ENCODE data around the gene TEX52.

GRCh38 chr12:2805143-2805520 lies 51.7 kb downstream of the TEX52 start:
- TF ChIP-seq EZH2phosphoT487 (IDR thresholded peaks at IDR 0.05; ENCODE audit: unreplicated experiment) (no peak), ZNF331 (CRISPR knock-in tag; IDR thresholded peaks at IDR 0.05; ENCODE audit: low read depth) (no peak)

Measured in GM23338 (cell line).